GM12878 (cell line): ENCODE measurements around the gene CAMKMT. TPM values are rescaled to one million over a fixed set of nuclear protein-coding genes. Genes with fewer than 3 reads are reported as not detected.
A peak's percentile ranks its signal among the peaks of the same experiment; 100 is the strongest.

Source experiments
- ATAC-seq: fragments of 200-7000 bp; cut with Tn5 transposase; 3 replicates; pipeline ENCODE4 v1.9.1; 2020; ENCODE audit warnings: mild to moderate bottlenecking, moderate library complexity
- BruUV-seq: library from RNA; stranded (reverse); fragments of 400-500 nt; replicated peaks from 2 replicates; lab custom pipeline; 2021; lab: Mats Ljungman, UMichigan
- CTCF ChIA-PET: fragments of 300-600 bp; sonication (Branson Sonifier 250); formaldehyde crosslinking; extraction: SDS; loops from one replicate; lab custom pipeline; 2021; ENCODE audit warnings: inconsistent platforms; lab: Yijun Ruan, JAX
- POLR2A ChIA-PET: fragments of 350-600 bp; formaldehyde crosslinking; extraction: SDS; loops from one replicate; lab custom pipeline; 2021; ENCODE audit warnings: inconsistent platforms; lab: Charles Lee
- RAD21 ChIA-PET: fragments of 300-600 bp; sonication (Branson Sonifier 250); formaldehyde crosslinking; loops from one replicate; lab custom pipeline; 2023; ENCODE audit warnings: antibody characterized with exemption; ENCODE audit not compliant: unreplicated experiment; lab: Charles Lee
- SMC1A ChIA-PET: fragments of 300-600 bp; sonication (Branson Sonifier 250); formaldehyde crosslinking; loops from one replicate; lab custom pipeline; 2023; ENCODE audit not compliant: unreplicated experiment, uncharacterized antibody; lab: Charles Lee
- DNase-seq: peaks from one replicate; pipeline ENCODE4 v3.0.0-alpha.2; 2011; ENCODE audit warnings: low read depth, low spot score
- FAIRE-seq: peaks from 3 replicates; lab custom pipeline; 2011; peaks lifted over from hg19 to GRCh38; lab: Jason Lieb, UNC
- H2AFZ ChIP-seq: 2 replicates; pipeline ENCODE4 v1.6.0; 2011; ENCODE audit warnings: low read depth, low read length, control low read depth; ENCODE audit not compliant: control insufficient read depth
- H3K27ac ChIP-seq: 2 replicates; pipeline ENCODE4 v1.5.1; 2011; ENCODE audit warnings: control low read depth; ENCODE audit not compliant: control insufficient read depth, insufficient read depth
- H3K27me3 ChIP-seq, 2 experiments: replicated peaks in 1 of 2; 2 replicates each; pipeline versions ENCODE4 v1.6.0 to v1.6.1; 2011; ENCODE audit warnings: low read length in 1 of 2; ENCODE audit not compliant: control insufficient read depth in 2 of 2, insufficient read depth in 2 of 2
- H3K36me3 ChIP-seq, 2 experiments: 2 replicates each; pipeline ENCODE4 v1.5.1; 2011; ENCODE audit warnings: low read length in 1 of 2; ENCODE audit not compliant: control insufficient read depth in 2 of 2, insufficient read depth in 2 of 2
- H3K4me1 ChIP-seq: 2 replicates; pipeline ENCODE4 v1.6.1; 2011; ENCODE audit warnings: mild to moderate bottlenecking, low read length, moderate library complexity, mixed read lengths; ENCODE audit not compliant: control insufficient read depth, insufficient read depth
- H3K4me2 ChIP-seq: 2 replicates; pipeline ENCODE4 v1.6.0; 2011; ENCODE audit warnings: control low read depth; ENCODE audit not compliant: control insufficient read depth, insufficient read depth
- H3K4me3 ChIP-seq: fragments of 200-600 bp; sonication (generic); 2 replicates; pipeline ENCODE4 v1.5.1; 2016
- H3K79me2 ChIP-seq: 2 replicates; pipeline ENCODE4 v1.6.0; 2011; ENCODE audit warnings: low read length; ENCODE audit not compliant: control insufficient read depth, insufficient read depth
- H3K9ac ChIP-seq: 2 replicates; pipeline ENCODE4 v1.8.0; 2011; ENCODE audit warnings: low read length, control low read depth, mixed read lengths; ENCODE audit not compliant: control insufficient read depth, insufficient read depth
- H3K9me3 ChIP-seq: replicated peaks from 3 replicates; pipeline ENCODE4 v1.5.1; 2011; ENCODE audit warnings: mild to moderate bottlenecking, low read length; ENCODE audit not compliant: control insufficient read depth, insufficient read depth
- H4K20me1 ChIP-seq: 2 replicates; pipeline ENCODE4 v1.6.0; 2011; ENCODE audit not compliant: control insufficient read depth, insufficient read depth
- BHLHE40 ChIP-seq, 2 experiments: fragments of 450-650 bp in 1 of 2; IDR thresholded peaks; 2 replicates each; pipeline ENCODE4 v1.6.1; 2011 to 2017; ENCODE audit warnings: low read depth in 2 of 2, borderline replicate concordance in 1 of 2, improper control_type of control experiment in 1 of 2, low read length in 1 of 2, mild to moderate bottlenecking in 1 of 2
- CEBPB ChIP-seq, 2 experiments: fragments of 150-350 bp in 1 of 2; IDR thresholded peaks; 2 replicates each; pipeline ENCODE4 v1.6.1; 2012 to 2014; ENCODE audit warnings: low read depth in 2 of 2, low read length in 2 of 2, borderline replicate concordance in 1 of 2, inconsistent platforms in 1 of 2
- POLR2AphosphoS2 ChIP-seq: IDR thresholded peaks from 2 replicates; pipeline ENCODE4 v1.6.1; 2011; ENCODE audit warnings: low read depth, mild to moderate bottlenecking, low read length, improper control_type of control experiment, moderate library complexity
- RCOR1 ChIP-seq: conservative IDR thresholded peaks from 2 replicates; pipeline ENCODE4 v1.6.1; 2012; ENCODE audit warnings: low read depth, low read length, improper control_type of control experiment
- SMAD1 ChIP-seq: fragments of 450-650 bp; IDR thresholded peaks from 2 replicates; pipeline ENCODE4 v1.6.1; 2018; ENCODE audit warnings: mild to moderate bottlenecking, low read depth; ENCODE audit not compliant: partially characterized antibody
- SMC3 ChIP-seq: IDR thresholded peaks from 2 replicates; pipeline ENCODE4 v1.6.1; 2011; ENCODE audit warnings: low read length, improper control_type of control experiment, borderline replicate concordance
- WGBS: methylation state at CpG from one replicate; pipeline ENCODE4 v1.1.6; 2016; ENCODE audit warnings: low lambda C conversion rate; ENCODE audit not compliant: insufficient replicate concordance, insufficient coverage; ENCODE audit errors: missing lambda C conversion rate; 5-methylcytosine and 5-hydroxymethylcytosine counted together
- in situ Hi-C: fragments of 300-500 bp; cut with MboI; formaldehyde crosslinking; loops from 9 replicates; pipeline ENCODE4 v1.14.3; 2018; ENCODE audit warnings: mixed read lengths
- intact Hi-C: fragments of 100-400 bp; cut with micrococcal nuclease; formaldehyde crosslinking; loops from one replicate; pipeline ENCODE4 v1.14.2; 2022; ENCODE audit not compliant: unreplicated experiment
- polyA plus RNA-seq, 11 experiments: library from polyadenylated mRNA; depleted of rRNA in 4 of 11; unstranded in 6 of 11; stranded (reverse) in 5 of 11; fragments of >200 nt; fragmentation: Nextera tagmentation in 4 of 11; fragmentation: Illumina TruSeq in 1 of 11; extraction: Ambion mirVana in 4 of 11; extraction: Trizol in 1 of 11; gene quantifications; 1 replicate in 1 of 11; 2 replicates in 10 of 11; pipeline versions ENCODE4 v1.2.1 to v1.2.3, GENCODE V29; 2011 to 2016; ENCODE audit warnings: inconsistent platforms in 2 of 11, missing spikeins in 2 of 11, low read depth in 1 of 11
- total RNA-seq, 4 experiments: library from RNA; depleted of rRNA in 3 of 4; stranded (reverse); fragments of >200 nt in 3 of 4; fragmentation: Illumina TruSeq in 1 of 4; extraction: Trizol in 1 of 4; gene quantifications; 2 replicates each; pipeline versions ENCODE4 v1.2.1 to v1.2.3, GENCODE V29; 2013 to 2021
- TF ChIP-seq, protein P1 (sequence below): IDR thresholded peaks from 2 replicates; pipeline ENCODE4 v1.6.1; 2011; ENCODE audit warnings: borderline replicate concordance, low read depth, mild to moderate bottlenecking, moderate library complexity, mixed read lengths, low read length; ENCODE audit not compliant: insufficient read depth; ENCODE audit errors: extremely low read length
- TF ChIP-seq, protein P2 (sequence below): IDR thresholded peaks from 2 replicates; pipeline ENCODE4 v1.6.1; 2011; ENCODE audit warnings: low read depth, low read length, improper control_type of control experiment, borderline replicate concordance

The CAMKMT gene
- total and polyA plus RNA-seq, 10 of the 15 experiments (the other 5 are each of a cell fraction or from before 2014, with no cell fraction given) = 2.7 to 16.0 (median 11.8) TPM

DNA sequence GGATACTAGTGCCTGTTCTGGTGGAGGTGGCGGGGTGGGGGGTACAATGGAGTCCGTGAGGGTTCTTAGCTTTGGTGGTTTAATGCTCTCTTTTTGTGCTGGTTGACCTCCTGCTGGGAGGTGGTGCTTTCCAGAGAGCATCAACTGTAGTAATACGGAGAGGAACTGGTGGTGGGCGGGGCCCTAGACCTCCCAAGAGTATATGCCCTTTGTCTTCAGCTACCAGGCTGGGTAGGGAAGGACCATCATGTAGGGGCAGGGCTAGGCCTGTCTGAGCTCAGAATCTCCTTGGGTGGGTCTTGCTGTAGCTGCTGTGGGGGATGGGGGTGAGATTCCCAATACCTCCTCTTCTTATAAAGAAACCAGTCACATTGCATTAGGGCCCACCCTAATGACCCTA, 27.1 kb downstream of the CAMKMT start (continued):
- no peak for TF ChIP-seq CEBPB (IDR thresholded peaks at IDR 0.05; ENCODE audit: borderline replicate concordance in 1 of 2, low read depth in 2 of 2, low read length in 2 of 2)
- TF ChIP-seq, protein P1, sequence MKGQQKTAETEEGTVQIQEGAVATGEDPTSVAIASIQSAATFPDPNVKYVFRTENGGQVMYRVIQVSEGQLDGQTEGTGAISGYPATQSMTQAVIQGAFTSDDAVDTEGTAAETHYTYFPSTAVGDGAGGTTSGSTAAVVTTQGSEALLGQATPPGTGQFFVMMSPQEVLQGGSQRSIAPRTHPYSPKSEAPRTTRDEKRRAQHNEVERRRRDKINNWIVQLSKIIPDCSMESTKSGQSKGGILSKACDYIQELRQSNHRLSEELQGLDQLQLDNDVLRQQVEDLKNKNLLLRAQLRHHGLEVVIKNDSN = no peak
- no peak for TF ChIP-seq POLR2AphosphoS2
- no peak for TF ChIP-seq RCOR1
- no peak for TF ChIP-seq BHLHE40 (IDR thresholded peaks at IDR 0.05; ENCODE audit: borderline replicate concordance in 1 of 2, low read depth in 2 of 2, low read length in 1 of 2)
- TF ChIP-seq SMAD1 = no peak
- TF ChIP-seq, all 136 proteins: peak for 0

DNA sequence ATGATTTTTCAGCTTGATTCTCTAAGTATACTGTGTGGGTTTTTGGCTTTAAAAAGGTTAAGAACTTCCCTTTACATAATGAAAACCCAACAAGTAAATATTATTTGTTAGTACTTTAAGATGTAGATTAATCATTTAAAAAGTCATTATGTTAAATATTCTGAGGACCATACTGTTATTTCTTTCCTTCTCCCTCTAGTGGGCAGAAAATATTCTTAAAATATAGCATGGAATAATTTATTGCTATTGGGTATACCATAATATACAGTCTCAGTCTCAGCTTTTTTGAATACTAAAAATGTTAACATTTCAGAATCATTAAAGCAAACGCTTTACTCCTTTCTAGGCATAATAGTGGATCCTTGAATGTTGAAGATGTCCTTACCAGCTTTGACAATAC, 28.1 kb downstream of the CAMKMT start:
- ATAC-seq (no peak), DNase-seq (no peak)
- SMC1A ChIA-PET = interaction anchor here (1.0 to 7.1 kb wide), 7 partner anchors 10 to 567 kb away, joined by 3 to 64 read pairs (median 4); no protein-coding TSS in a partner anchor

More for the DNA sequence above, 28.1 kb downstream of the CAMKMT start:
- ChIA-PET POLR2A (interaction anchor here (1.7 kb wide), 1 partner anchor 28 kb away, joined by 4 read pairs; the partner anchor contains the start of genes CAMKMT and PREPL), RAD21 (interaction anchor here (1.2 kb wide), 1 partner anchor 567 kb away, joined by 3 read pairs; no protein-coding TSS in a partner anchor), CTCF (interaction anchor here (0.6 to 9.5 kb wide), 16 partner anchors 10 to 583 kb away, joined by 3 to 161 read pairs (median 4); no protein-coding TSS in a partner anchor)
- WGBS = 96% methylated on average over 1 of the region's 1 CpG
- Histone ChIP-seq H3K4me1 (no peaks in the 10 kb centered on the region), H3K36me3 (no peaks in the 10 kb centered on the region), H3K79me2 (no peaks in the 10 kb centered on the region), H3K27me3 (no peaks in the 10 kb centered on the region), H3K27ac (no peak overlapping the region), H2AFZ (no peak overlapping the region), H3K4me2 (no peak overlapping the region), H3K4me3 (no peak overlapping the region), H3K9me3 (no peaks in the 10 kb centered on the region; the same call in 2 of the 3 replicates), H4K20me1 (no peaks in the 10 kb centered on the region), H3K9ac (no peak overlapping the region)
- intact Hi-C loops (no loop called here), in situ Hi-C loops (loop anchor here (5.0 kb wide), 1 partner anchor 557 kb away; no protein-coding TSS in a partner anchor)
- no peak for FAIRE-seq
- TF ChIP-seq, protein P2, sequence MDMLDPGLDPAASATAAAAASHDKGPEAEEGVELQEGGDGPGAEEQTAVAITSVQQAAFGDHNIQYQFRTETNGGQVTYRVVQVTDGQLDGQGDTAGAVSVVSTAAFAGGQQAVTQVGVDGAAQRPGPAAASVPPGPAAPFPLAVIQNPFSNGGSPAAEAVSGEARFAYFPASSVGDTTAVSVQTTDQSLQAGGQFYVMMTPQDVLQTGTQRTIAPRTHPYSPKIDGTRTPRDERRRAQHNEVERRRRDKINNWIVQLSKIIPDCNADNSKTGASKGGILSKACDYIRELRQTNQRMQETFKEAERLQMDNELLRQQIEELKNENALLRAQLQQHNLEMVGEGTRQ = no peak
- peak; percentile 20; the same call in 1 of the 2 replicates for TF ChIP-seq SMC3
- BruUV-seq = no TSS peak
